MM.1S (cell line): ENCODE measurements around the gene NBPF19.
"Not testable (repeated sequence)": the region's sequence is repeated elsewhere in the genome, so short reads cannot be mapped to it uniquely, and the experiment has no call there.

Experiments used
- CTCF ChIP-seq: fragments of 300-600 bp; sonication (generic); IDR thresholded peaks from 2 replicates; pipeline ENCODE4 v1.5.1; 2016; ENCODE audit warnings: antibody characterized with exemption, low read length, mixed read lengths
- EZH2 ChIP-seq: fragments of 300-600 bp; sonication (generic); optimal IDR thresholded peaks from 2 replicates; pipeline ENCODE3; 2017; ENCODE audit warnings: low read depth, mild to moderate bottlenecking, antibody characterized with exemption, low read length, mixed read lengths

- TF ChIP-seq CTCF, EZH2: not testable (repeated sequence)
Measured at GRCh38 chr1:149445451-149445850, 29.4 kb upstream of the NBPF19 start.
